Right lobe of liver (tissue), 6 donors: ENCODE measurements around the gene PFKL. TPM values are rescaled to one million over a fixed set of nuclear protein-coding genes. Genes with fewer than 3 reads are reported as not detected.
A peak's percentile ranks its signal among the peaks of the same experiment; 100 is the strongest.

ENCODE experiments used
- ATAC-seq, 4 donors: fragments of 200-7000 bp; cut with Tn5 transposase; one replicate each; pipeline ENCODE4 v1.9.1; 2020; ENCODE audit warnings: mild to moderate bottlenecking in 4 of 4, moderate library complexity in 4 of 4
- DNase-seq, 3 donors: peaks; one replicate each; pipeline ENCODE4 v3.0.0-alpha.2; 2020
- H3K27ac ChIP-seq, 3 donors: fragments of 200-600 bp; one replicate each; pipeline ENCODE4 v1.8.0; 2022
- H3K27me3 ChIP-seq, 2 donors: fragments of 200-600 bp; one replicate each; pipeline ENCODE4 v1.8.0; 2022
- H3K36me3 ChIP-seq, 4 donors: fragments of 200-600 bp; sonication (generic) in 1 of 4; one replicate each; pipeline versions ENCODE4 v1.5.1 to v1.8.0; 2017 to 2022; ENCODE audit warnings: control low read depth in 1 of 4
- H3K4me1 ChIP-seq, 4 donors: fragments of 200-600 bp; sonication (generic) in 1 of 4; one replicate each; pipeline versions ENCODE4 v1.5.1 to v1.8.0; 2017 to 2022; ENCODE audit warnings: control low read depth in 1 of 4
- H3K4me3 ChIP-seq, 3 donors: fragments of 200-600 bp; one replicate each; pipeline ENCODE4 v1.8.0; 2022
- H3K9me3 ChIP-seq, 4 donors: fragments of 200-600 bp; sonication (generic) in 1 of 4; one replicate each; pipeline versions ENCODE4 v1.5.1 to v1.8.0; 2017 to 2022; ENCODE audit warnings: control low read depth in 1 of 4
- POLR2A ChIP-seq: fragments of 450-650 bp; IDR thresholded peaks from one replicate; pipeline ENCODE4 v1.6.1; 2017; ENCODE audit warnings: antibody characterized with exemption, mild to moderate bottlenecking
- WGBS: methylation state at CpG from one replicate; pipeline ENCODE4 v1.1.6; 2018; ENCODE audit warnings: low coverage, low lambda C conversion rate; ENCODE audit not compliant: insufficient coverage; ENCODE audit errors: missing lambda C conversion rate; 5-methylcytosine and 5-hydroxymethylcytosine counted together
- intact Hi-C, 2 donors: fragments of 100-400 bp; cut with DNase I; formaldehyde crosslinking; loops; one replicate each; pipeline versions ENCODE4 v1.11.2 to v1.14.1; 2022
- total RNA-seq, 6 experiments: library from RNA; depleted of rRNA in 2 of 6; stranded (reverse); fragments of >200 nt in 2 of 6; fragmentation: NEBNext Ultra II Directional in 3 of 6; extraction: Animal tissue kit (Norgen Biotek cat#: 25700) in 3 of 6; gene quantifications; one replicate each; pipeline versions ENCODE4 v1.1.0 to v1.2.4, GENCODE V29; 2016 to 2023
- TF ChIP-seq, protein P1 (sequence below), 4 donors: fragments of 200-600 bp in 3 of 4; fragments of 450-650 bp in 1 of 4; IDR thresholded peaks; one replicate each; pipeline versions ENCODE4 v1.5.1 to v1.8.0; 2016 to 2022; ENCODE audit warnings: antibody characterized with exemption in 4 of 4, mild to moderate bottlenecking in 2 of 4
- donor health status: DM: no; HTN: yes; CAD: no.
- donor health status: DM: no; HTN: no; CAD: no.
- donor health status: DM: no; HTN: no; CAD: no.
- donor health status: DM: no; HTN: yes; CAD: no.
- donor health status: DM: no; HTN: yes; CAD: no.

Gene PFKL
- total RNA-seq, 6 experiments from 2014 or later: 68.3 to 97.6 (median 73.7) TPM

DNA sequence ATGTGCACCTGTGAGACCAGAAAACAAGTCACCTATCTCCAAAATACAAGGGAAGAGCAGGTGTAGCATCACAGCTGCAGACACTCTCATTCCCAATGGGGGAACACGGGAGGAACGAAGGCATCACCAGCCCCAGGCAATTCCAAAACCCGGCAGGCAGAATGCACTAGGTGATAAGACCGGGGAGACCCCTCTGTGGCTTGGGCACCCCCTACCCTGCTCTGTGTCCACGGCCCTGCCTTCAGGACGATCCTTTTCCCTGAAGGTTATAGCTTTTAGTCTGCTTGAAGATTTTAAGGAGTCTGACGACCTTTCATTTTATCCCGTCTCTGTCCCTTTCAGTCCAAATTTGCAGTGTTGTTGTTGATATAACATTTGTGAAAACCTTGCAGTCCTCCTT, 72.8 kb downstream of the PFKL start:
- peaks cover 0 to 3% (median 0%) of the 10 kb centered on the region in 4 donors for H3K4me1 ChIP-seq
- WGBS: 74% methylated on average over 7 of the region's 8 CpGs
- H3K27me3 ChIP-seq: no peaks in the 10 kb centered on the region

DNA sequence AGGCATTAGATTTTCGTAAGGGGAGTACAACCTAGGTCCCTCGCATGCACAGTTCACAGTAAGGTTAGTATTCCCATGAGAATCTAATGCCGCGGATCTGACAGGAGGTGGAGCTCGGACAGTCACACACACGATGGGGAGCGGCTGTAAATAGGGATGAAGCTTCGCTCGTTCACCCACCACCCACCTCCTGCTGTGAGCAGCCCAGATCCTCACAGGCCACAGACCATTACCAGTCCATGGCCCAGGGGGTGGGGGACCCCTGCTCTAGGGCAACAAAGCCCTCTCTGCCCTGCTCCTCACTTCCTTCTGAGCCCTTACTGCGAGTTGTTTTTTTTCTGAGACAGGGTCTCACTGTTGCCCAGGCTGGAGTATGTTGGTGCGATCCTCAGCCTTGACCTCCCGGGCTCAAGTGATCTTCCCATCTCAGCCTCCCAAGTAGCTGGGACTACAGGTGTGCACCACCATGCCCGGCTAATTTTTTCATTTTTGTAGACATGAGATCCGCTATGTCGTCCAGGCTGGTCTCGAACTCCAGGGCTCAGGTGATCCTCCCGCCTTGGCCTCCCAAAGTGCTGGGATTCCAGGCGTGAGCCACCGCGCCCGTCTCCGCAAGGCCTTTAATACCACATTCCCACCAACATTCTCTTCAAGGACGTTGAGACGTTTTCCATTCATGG, 74.9 kb downstream of the PFKL start:
- TF ChIP-seq, protein P1, sequence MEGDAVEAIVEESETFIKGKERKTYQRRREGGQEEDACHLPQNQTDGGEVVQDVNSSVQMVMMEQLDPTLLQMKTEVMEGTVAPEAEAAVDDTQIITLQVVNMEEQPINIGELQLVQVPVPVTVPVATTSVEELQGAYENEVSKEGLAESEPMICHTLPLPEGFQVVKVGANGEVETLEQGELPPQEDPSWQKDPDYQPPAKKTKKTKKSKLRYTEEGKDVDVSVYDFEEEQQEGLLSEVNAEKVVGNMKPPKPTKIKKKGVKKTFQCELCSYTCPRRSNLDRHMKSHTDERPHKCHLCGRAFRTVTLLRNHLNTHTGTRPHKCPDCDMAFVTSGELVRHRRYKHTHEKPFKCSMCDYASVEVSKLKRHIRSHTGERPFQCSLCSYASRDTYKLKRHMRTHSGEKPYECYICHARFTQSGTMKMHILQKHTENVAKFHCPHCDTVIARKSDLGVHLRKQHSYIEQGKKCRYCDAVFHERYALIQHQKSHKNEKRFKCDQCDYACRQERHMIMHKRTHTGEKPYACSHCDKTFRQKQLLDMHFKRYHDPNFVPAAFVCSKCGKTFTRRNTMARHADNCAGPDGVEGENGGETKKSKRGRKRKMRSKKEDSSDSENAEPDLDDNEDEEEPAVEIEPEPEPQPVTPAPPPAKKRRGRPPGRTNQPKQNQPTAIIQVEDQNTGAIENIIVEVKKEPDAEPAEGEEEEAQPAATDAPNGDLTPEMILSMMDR (IDR thresholded peaks at IDR 0.05): no peak
- TF ChIP-seq POLR2A: no peak
- Histone ChIP-seq H3K9me3 (no peaks in the 10 kb centered on the region), H3K27me3 (no peaks in the 10 kb centered on the region), H3K4me3 (no peak overlapping the region), H3K4me1 (peaks cover 0 to 3% (median 0%) of the 10 kb centered on the region in 4 donors), H3K27ac (no peak overlapping the region), H3K36me3 (no peaks in the 10 kb centered on the region)
- DNase-seq (peak in 2 of 3 donors; percentile 19 to 29), ATAC-seq (no peak)
- intact Hi-C loops: no loop called here
- WGBS: 89% methylated on average over 16 of the region's 24 CpGs

More for the DNA sequence above, 72.8 kb downstream of the PFKL start:
- Histone ChIP-seq H3K4me3 (no peak overlapping the region), H3K36me3 (no peaks in the 10 kb centered on the region), H3K27ac (no peak overlapping the region), H3K9me3 (no peaks in the 10 kb centered on the region)
- no peak for TF ChIP-seq POLR2A
- TF ChIP-seq, protein P1 (IDR thresholded peaks at IDR 0.05): no peak
- intact Hi-C loops: no loop called here
- ATAC-seq (no peak), DNase-seq (peak in 2 of 3 donors; percentile 22 to 29)

DNA sequence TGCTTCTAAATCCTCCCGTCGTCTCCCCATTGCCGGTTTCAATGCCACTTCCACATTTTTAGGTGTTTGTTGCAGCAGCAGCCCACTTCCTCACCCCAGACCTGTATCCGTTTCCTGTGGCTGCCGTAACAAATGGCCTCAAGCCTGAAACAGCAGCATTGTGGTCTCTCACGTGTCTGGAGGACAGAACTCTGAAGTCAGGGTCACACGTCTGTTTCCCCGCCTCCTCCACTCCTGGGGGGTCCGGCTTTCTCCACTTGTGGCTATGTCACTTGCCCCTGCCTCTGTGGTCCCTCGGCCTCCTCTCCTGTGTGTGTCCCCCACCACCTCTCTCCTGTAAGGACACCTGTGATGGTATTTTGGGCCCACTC, 75.4 kb downstream of the PFKL start:
- intact Hi-C loops: no loop called here
- H3K36me3 ChIP-seq: no peaks in the 10 kb centered on the region
- H3K9me3 ChIP-seq: no peaks in the 10 kb centered on the region
- WGBS: 78% methylated on average over 9 of the region's 10 CpGs
- no peak overlapping the region for H3K27ac ChIP-seq
- DNase-seq: peak in 2 of 3 donors; percentile 60 to 63
- no peak overlapping the region for H3K4me3 ChIP-seq
- H3K27me3 ChIP-seq: no peaks in the 10 kb centered on the region
- ATAC-seq: peak in 3 of 4 donors; percentile 43 to 61 (median 44)
- no peaks in the 10 kb centered on the region for H3K4me1 ChIP-seq
- TF ChIP-seq, protein P1 (IDR thresholded peaks at IDR 0.05): no peak

DNA sequence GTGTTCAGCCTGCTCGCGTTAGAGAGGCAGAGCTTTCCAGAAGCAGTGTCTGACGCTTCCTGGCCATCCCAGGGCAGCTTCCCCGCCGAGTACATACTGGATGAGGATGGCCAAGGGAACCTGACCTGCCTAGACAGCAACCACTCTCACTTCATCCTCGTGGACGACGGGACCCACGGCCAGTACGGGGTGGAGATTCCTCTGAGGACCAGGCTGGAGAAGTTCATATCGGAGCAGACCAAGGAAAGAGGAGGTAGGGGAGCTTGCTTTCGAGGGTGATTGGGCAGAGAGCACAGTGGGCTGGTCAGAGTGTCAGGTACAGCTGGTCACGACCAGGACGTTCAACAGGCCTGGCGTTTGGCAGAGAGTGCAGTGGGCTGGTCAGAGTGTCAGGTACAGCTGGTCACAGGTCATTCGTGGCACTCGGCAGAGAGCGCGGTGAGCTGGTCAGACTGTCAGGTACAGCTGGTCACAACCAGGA, 75.9 kb downstream of the PFKL start:
- H3K27ac ChIP-seq: no peak overlapping the region
- DNase-seq: peak in 2 of 3 donors; percentile 30 to 50

More for the DNA sequence above, 75.9 kb downstream of the PFKL start:
- Histone ChIP-seq H3K4me1 (no peaks in the 10 kb centered on the region), H3K36me3 (no peaks in the 10 kb centered on the region), H3K4me3 (no peak overlapping the region), H3K27me3 (no peaks in the 10 kb centered on the region), H3K9me3 (no peaks in the 10 kb centered on the region)
- no peak for TF ChIP-seq POLR2A
- TF ChIP-seq, protein P1 (IDR thresholded peaks at IDR 0.05): no peak
- peak in 1 of 4 donors; percentile 50 for ATAC-seq
- intact Hi-C loops: no loop called here
- 20% methylated on average over 1 of the region's 19 CpGs for WGBS
